Naive thymus-derived CD8-positive, alpha-beta T cell (primary cell): ENCODE measurements around the gene CARD16. TPM values are rescaled to one million over a fixed set of nuclear protein-coding genes. Genes with fewer than 3 reads are reported as not detected.
"Not testable (repeated sequence)": the region's sequence is repeated elsewhere in the genome, so short reads cannot be mapped to it uniquely, and the experiment has no call there.

Experiments used
- ATAC-seq, 2 donors: fragments of 150-1000 bp; cut with Tn5 transposase in 1 of 2; sonication (Bioruptor Pico), chemical (Tn5 transposase) in 1 of 2; 1 replicate in 1 of 2; 2 replicates in 1 of 2; pipeline ENCODE4 v1.10.0; 2021; ENCODE audit warnings: mild to moderate bottlenecking in 2 of 2, moderate library complexity in 2 of 2
- POLR2A ChIA-PET: fragments of 350-600 bp; sonication (Branson Sonifier 250); formaldehyde crosslinking; loops from one replicate; lab custom pipeline; 2021; ENCODE audit warnings: antibody characterized with exemption; lab: Charles Lee
- DNase-seq, 10 donors: peaks; one replicate each; pipeline versions ENCODE4 v3.0.0 to v3.0.0-alpha.2; 2020 to 2022
- H3K27ac Mint-ChIP-seq, 10 donors: one replicate each; pipeline ENCODE4 v1.8.0; 2020 to 2022; ENCODE audit warnings: mild to moderate bottlenecking in 10 of 10, mixed read lengths in 10 of 10, moderate library complexity in 4 of 10, inconsistent platforms in 1 of 10
- H3K27me3 Mint-ChIP-seq, 5 donors: one replicate each; pipeline ENCODE4 v1.8.0; 2021 to 2022; ENCODE audit warnings: mixed read lengths in 5 of 5
- H3K36me3 Mint-ChIP-seq, 3 donors: one replicate each; pipeline ENCODE4 v1.8.0; 2020 to 2022; ENCODE audit warnings: mixed read lengths in 3 of 3, mild to moderate bottlenecking in 2 of 3, inconsistent platforms in 1 of 3
- H3K4me1 Mint-ChIP-seq, 4 donors: one replicate each; pipeline ENCODE4 v1.8.0; 2021 to 2022; ENCODE audit warnings: mixed read lengths in 4 of 4
- H3K4me3 Mint-ChIP-seq, 10 donors: one replicate each; pipeline ENCODE4 v1.8.0; 2020 to 2022; ENCODE audit warnings: mild to moderate bottlenecking in 10 of 10, mixed read lengths in 10 of 10, moderate library complexity in 6 of 10, inconsistent platforms in 1 of 10
- H3K9me3 Mint-ChIP-seq, 9 donors: one replicate each; pipeline ENCODE4 v1.8.0; 2020 to 2022; ENCODE audit warnings: mixed read lengths in 9 of 9, mild to moderate bottlenecking in 3 of 9, inconsistent platforms in 1 of 9, moderate library complexity in 1 of 9
- polyA plus RNA-seq, 3 donors: library from polyadenylated mRNA; unstranded; fragments of 300-500 nt; fragmentation: Illumina TruSeq; gene quantifications; one replicate each; pipeline ENCODE4 v1.2.3, GENCODE V29; 2021
- total RNA-seq, 8 experiments: library from RNA in 2 of 8; stranded (reverse) in 2 of 8; gene quantifications; one replicate each; pipeline ENCODE4 v1.2.3 and lab custom pipeline; 2021 to 2026

The CARD16 gene
- total and polyA plus RNA-seq, 5 experiments from 2014 or later = 41.5 to 173 (median 149) TPM

DNA sequence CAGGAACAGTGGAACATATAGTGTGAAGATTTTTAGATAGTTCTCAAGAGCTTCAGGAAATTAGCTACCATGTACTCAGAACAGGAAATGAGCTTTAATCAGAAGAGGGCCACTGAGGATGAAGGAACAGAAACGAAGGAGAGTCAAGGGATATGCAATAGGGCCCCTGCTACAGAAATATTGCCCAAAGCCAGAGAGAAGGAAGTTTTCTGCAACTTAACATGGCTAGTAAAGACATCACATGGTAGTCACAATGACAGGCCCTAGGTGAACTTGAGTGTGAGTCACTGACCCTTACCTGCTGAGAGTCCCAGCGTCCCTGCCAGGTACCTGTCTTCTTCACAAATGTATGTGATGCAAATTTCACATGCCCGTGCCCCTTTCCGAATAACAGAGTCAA is 25.2 kb upstream of the CARD16 start:
- H3K4me3 Mint-ChIP-seq = peak overlapping the region in 3 of 10 donors; percentile 4 to 58 (median 15)
- H3K27ac Mint-ChIP-seq = peak overlapping the region in 2 of 10 donors; percentile 2 to 57
- ATAC-seq = no peak
- POLR2A ChIA-PET = no interaction called here
- H3K4me1 Mint-ChIP-seq = peaks cover 3 to 17% (median 14%) of the 10 kb centered on the region in 4 donors
- DNase-seq = peak in 1 of 10 donors; percentile 4
- H3K36me3 Mint-ChIP-seq = no peaks in the 10 kb centered on the region
- no peaks in the 10 kb centered on the region for H3K27me3 Mint-ChIP-seq
- no peaks in the 10 kb centered on the region for H3K9me3 Mint-ChIP-seq

DNA sequence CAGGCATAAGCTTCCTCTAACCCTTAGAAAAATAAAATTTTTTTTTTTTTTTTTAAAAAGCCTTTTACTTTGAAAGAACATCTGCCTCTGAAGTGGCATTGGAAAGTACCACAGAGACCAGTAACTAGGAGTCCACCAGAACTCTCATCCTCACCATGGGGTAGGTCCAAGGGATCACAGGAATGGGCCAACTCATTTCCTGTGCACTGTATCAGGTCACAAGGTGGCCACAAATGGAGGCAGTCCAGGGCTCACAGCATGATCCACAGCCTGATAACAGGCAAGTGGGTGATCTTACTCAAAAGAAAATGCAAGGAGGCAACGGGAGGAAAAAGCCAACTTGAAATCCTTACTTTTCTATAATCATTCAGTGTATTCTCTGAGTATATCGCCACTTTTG is 24.6 kb upstream of the CARD16 start:
- H3K4me1 Mint-ChIP-seq = peaks cover 3 to 17% (median 14%) of the 10 kb centered on the region in 4 donors

DNA sequence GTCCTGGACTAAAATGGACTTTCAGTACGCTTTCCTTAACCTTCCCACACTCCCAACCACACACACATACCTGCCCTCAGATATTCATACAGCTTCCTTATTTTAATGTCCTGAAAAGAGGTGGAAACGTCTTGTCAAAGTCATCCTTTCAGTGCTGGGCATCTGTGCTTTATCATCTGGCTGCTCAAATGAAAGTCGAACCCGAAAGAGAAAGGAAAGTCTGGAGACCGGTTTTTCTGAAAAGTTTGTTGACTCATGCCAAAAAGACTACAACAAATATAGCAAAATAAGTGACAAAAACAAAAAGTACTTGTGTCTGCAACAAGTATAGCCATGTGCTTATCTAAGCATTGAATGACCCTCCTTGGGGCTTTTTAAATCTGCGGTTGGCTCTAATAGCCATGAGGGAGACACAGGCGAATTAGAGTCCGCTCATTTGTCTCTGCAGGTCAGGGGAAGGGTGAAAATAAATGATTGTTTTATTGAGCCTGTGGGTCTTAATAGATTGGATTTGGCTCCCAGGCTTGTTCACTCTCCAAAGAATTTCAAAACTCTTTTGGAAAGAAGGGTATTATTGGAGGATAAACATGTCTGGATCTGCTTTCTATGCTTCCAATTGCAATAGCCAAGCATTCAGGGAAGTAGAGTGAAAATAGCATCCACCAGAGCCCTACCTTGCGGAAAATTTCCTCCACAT is 18.3 kb upstream of the CARD16 start:
- H3K27ac Mint-ChIP-seq, H3K4me1 Mint-ChIP-seq, H3K4me3 Mint-ChIP-seq, POLR2A ChIA-PET, H3K36me3 Mint-ChIP-seq, ATAC-seq, H3K9me3 Mint-ChIP-seq, DNase-seq: not testable (repeated sequence)
- H3K27me3 Mint-ChIP-seq = peaks cover 0 to 15% (median 0%) of the 10 kb centered on the region in 5 donors

More for the DNA sequence above, 24.6 kb upstream of the CARD16 start:
- H3K36me3 Mint-ChIP-seq, H3K4me3 Mint-ChIP-seq, DNase-seq, H3K9me3 Mint-ChIP-seq, ATAC-seq, H3K27me3 Mint-ChIP-seq: not testable (repeated sequence)
- POLR2A ChIA-PET = interaction anchor here (0.7 kb wide), 1 partner anchor 38 kb away, joined by 3 read pairs; no protein-coding TSS in a partner anchor
- peak overlapping the region in 1 of 10 donors; percentile 57 for H3K27ac Mint-ChIP-seq

DNA sequence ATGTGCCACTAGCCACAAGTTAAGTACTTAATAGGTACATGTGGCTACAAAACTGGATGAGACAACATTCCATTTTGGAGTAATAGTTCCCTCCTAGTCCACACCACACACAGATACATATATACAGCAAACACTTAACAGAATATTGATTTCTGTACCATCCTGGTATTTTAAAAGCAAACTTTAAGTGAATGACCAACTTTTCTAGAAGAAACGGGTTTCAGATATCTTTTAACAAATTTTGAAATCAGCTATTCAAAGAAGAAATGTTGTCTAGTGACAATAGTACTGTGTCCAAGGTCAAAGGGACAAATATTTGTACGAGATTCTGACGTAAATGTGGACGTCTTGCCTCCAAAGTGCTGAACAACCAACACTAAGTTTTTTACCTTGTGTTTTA is 12.3 kb upstream of the CARD16 start:
- Mint-ChIP-seq H3K36me3 (no peaks in the 10 kb centered on the region), H3K27ac (no peak overlapping the region), H3K4me1 (peaks cover 0 to 2% (median 0%) of the 10 kb centered on the region in 4 donors), H3K27me3 (peaks cover 0 to 15% (median 2%) of the 10 kb centered on the region in 5 donors), H3K4me3 (no peak overlapping the region), H3K9me3 (no peaks in the 10 kb centered on the region)
- DNase-seq = no peak
- no peak for ATAC-seq
- POLR2A ChIA-PET = interaction anchor here (0.6 kb wide), 1 partner anchor 44 kb away, joined by 3 read pairs; no protein-coding TSS in a partner anchor

DNA sequence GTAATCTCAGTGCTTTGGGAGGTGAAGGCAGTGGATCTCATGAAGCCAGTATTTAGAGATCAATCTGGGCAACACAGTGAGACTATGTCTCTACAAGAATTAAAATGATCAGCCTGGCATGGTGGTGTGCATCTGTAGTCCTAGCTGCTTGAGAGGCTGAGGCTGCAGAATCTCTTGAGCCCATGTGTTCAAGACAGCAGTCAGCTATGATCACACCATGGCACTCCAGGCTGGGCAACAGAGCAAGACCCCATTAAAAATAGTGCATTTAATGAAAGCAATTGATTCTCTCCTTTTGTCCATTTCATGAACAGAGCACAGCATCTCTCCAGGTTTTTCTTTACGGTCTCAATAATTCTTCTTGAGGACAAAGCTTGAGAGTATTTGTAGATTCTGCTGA is 11.3 kb upstream of the CARD16 start:
- ATAC-seq (no peak), DNase-seq (no peak)
- no peak overlapping the region for H3K4me3 Mint-ChIP-seq
- H3K4me1 Mint-ChIP-seq = peaks cover 0 to 2% (median 0%) of the 10 kb centered on the region in 4 donors
- POLR2A ChIA-PET = no interaction called here
- H3K36me3 Mint-ChIP-seq = no peaks in the 10 kb centered on the region
- peaks cover 0 to 15% (median 2%) of the 10 kb centered on the region in 5 donors for H3K27me3 Mint-ChIP-seq
- H3K27ac Mint-ChIP-seq = no peak overlapping the region
- H3K9me3 Mint-ChIP-seq = no peaks in the 10 kb centered on the region

DNA sequence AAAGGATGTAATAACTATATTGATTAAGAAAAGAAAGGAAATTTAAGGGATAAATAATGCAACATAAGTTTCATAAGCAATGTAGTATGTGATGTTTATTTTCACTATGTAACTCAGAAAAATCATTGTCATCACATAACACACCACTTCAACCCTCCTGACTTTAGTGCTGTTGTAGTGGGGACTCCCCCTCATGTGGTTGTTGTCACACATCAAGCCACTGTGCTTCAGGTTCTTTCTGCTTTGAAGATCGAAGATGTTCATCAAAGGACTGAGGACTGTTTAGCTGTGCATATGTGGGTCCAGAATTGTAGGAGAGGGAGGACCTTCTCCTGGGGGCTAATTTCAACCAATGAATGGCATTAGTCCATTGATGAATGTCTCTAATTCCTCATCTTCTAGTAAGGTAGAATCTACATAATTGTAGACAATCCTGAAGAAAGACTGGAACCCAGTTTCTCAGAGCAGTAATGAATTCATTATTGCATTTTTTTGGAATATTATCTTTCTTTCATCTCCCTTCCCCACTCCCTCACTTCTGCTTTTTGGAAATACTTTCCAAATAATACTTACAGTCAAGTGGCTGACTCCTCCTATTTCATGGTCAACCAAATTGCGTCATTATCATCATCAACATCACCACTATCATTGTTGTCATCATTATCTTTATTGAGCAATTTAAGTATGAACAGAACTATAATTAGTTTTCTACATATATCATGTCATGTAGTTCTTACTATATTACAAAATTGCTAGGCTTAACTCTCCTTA is 9.8 kb upstream of the CARD16 start:
- Mint-ChIP-seq H3K27me3 (peaks cover 0 to 4% (median under 1%) of the 10 kb centered on the region in 5 donors), H3K4me3 (no peak overlapping the region)
- DNase-seq = peak in 1 of 10 donors; percentile 21

DNA sequence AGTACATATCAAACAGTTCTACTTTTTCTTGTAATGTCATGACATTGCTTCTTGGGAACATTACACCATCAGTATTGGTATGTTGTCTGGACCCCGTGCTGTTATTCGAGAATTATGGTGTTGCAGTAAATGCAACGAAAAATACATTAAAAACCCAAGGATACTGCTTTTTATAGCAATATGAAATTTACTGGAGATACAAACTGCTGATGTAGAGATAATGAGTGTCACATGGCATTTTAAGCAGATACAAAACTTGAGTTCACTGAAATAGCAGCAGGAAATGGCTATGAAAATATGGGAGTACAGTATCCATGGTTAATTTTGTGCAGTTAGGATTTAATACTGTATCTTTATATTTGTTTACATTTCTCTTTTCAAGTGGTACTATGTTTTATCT is 7.4 kb upstream of the CARD16 start:
- H3K4me3 Mint-ChIP-seq = no peak overlapping the region
- ATAC-seq (no peak), DNase-seq (no peak)
- no peaks in the 10 kb centered on the region for H3K36me3 Mint-ChIP-seq
- no peak overlapping the region for H3K27ac Mint-ChIP-seq
- POLR2A ChIA-PET = no interaction called here
- H3K9me3 Mint-ChIP-seq = no peaks in the 10 kb centered on the region
- H3K4me1 Mint-ChIP-seq = peaks cover 0 to 2% (median 0%) of the 10 kb centered on the region in 4 donors
- H3K27me3 Mint-ChIP-seq = peaks cover 0 to 4% (median 0%) of the 10 kb centered on the region in 5 donors

More for the DNA sequence above, 9.8 kb upstream of the CARD16 start:
- Mint-ChIP-seq H3K9me3 (no peaks in the 10 kb centered on the region), H3K4me1 (peaks cover 0 to 2% (median 0%) of the 10 kb centered on the region in 4 donors), H3K36me3 (no peaks in the 10 kb centered on the region), H3K27ac (no peak overlapping the region)
- ATAC-seq = peak in 1 of 2 donors; percentile 75
- POLR2A ChIA-PET = no interaction called here

DNA sequence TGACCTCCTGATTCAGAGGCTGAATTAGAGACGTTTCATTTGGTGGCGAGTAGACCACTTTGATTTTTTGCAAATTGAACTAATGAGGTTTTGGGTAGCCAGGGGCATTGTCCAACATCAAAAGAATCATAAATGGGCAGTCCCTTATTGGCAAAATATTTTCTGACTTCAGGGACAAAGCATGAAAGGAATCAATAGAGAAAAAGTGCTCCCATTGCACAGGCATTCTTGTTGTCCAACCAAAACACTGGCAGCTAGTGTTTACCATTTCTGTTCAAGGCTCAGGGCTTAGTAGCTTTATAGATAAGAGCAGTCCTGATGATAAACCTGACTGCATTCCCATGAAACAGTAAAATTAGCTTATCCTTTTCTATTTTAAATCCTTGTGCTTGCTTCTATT is 6.4 kb upstream of the CARD16 start:
- ATAC-seq (no peak), DNase-seq (no peak)
- Mint-ChIP-seq H3K4me1 (peaks cover 0 to 5% (median under 1%) of the 10 kb centered on the region in 4 donors), H3K9me3 (no peaks in the 10 kb centered on the region), H3K4me3 (no peak overlapping the region), H3K27ac (no peak overlapping the region), H3K36me3 (no peaks in the 10 kb centered on the region), H3K27me3 (peaks cover 0 to 4% (median 0%) of the 10 kb centered on the region in 5 donors)
- POLR2A ChIA-PET = no interaction called here

DNA sequence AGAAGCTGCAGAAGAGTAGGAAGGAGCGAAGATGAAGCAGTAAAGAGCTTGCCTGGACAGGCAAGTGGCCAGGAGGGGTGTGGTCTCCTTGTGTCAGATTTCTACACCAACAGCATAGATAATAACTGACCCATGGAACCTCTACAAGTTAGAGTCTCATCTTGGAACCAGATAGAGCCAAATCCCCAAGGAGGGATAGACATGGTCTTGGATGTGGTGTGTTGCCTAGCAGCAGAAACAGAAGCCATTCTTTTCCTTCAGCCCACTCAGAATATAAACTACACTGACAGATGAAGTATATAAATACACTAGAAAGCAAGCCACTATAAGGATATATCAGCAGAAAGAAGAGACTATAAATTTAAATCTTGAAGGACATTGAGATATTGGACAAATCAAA is 4.3 kb upstream of the CARD16 start:
- DNase-seq = no peak
- H3K27ac Mint-ChIP-seq = no peak overlapping the region
- no peaks in the 10 kb centered on the region for H3K9me3 Mint-ChIP-seq

DNA sequence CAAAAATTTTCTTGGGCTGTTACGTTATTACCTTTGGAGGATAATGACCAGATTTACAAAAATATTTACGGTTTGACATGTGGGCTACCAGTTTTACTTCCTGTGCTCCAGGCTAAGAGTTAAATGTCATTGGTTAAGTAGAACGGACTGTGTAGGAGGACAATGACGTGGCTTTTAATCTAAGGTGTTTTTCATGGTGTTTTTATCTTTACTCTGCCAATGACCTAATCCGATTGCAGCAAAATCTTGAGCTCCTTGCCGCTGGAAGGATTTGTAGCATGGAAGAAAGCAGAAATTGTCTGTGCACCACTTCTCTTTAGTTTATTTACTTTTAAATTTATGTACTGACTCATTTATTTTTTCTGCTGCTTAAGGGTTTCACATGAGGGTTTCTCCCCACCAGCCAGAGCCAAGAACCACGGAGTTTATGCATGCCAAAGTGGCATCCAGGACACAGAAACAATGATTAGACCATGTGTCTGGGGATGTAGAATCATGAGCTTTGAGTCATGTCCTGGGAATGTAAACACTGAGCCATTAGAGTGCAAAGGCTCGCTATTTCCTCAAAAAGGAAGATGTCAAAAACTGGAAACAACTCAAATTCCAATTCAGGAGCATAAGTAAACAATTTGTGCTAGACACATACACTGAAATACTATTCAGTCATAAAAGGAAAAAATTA is 1.9 kb upstream of the CARD16 start:
- peak overlapping the region in 1 of 10 donors; percentile 31 for H3K4me3 Mint-ChIP-seq
- POLR2A ChIA-PET = no interaction called here
- ATAC-seq (no peak), DNase-seq (no peak)
- H3K27ac Mint-ChIP-seq = peak overlapping the region in 3 of 10 donors; percentile 9 to 52 (median 9)
- peaks cover 0 to 4% (median 0%) of the 10 kb centered on the region in 3 donors for H3K36me3 Mint-ChIP-seq
- H3K4me1 Mint-ChIP-seq = peaks cover 13 to 38% (median 36%) of the 10 kb centered on the region in 4 donors
- no peaks in the 10 kb centered on the region for H3K9me3 Mint-ChIP-seq
- peaks cover 0 to 2% (median 0%) of the 10 kb centered on the region in 5 donors for H3K27me3 Mint-ChIP-seq

More for the DNA sequence above, 4.3 kb upstream of the CARD16 start:
- no peak for ATAC-seq
- Mint-ChIP-seq H3K36me3 (no peaks in the 10 kb centered on the region), H3K4me3 (no peak overlapping the region), H3K4me1 (peaks cover 4 to 18% (median 16%) of the 10 kb centered on the region in 4 donors), H3K27me3 (peaks cover 0 to 2% (median 0%) of the 10 kb centered on the region in 5 donors)
- POLR2A ChIA-PET = interaction anchor here (0.7 kb wide), 1 partner anchor 14 kb away, joined by 3 read pairs; no protein-coding TSS in a partner anchor

DNA sequence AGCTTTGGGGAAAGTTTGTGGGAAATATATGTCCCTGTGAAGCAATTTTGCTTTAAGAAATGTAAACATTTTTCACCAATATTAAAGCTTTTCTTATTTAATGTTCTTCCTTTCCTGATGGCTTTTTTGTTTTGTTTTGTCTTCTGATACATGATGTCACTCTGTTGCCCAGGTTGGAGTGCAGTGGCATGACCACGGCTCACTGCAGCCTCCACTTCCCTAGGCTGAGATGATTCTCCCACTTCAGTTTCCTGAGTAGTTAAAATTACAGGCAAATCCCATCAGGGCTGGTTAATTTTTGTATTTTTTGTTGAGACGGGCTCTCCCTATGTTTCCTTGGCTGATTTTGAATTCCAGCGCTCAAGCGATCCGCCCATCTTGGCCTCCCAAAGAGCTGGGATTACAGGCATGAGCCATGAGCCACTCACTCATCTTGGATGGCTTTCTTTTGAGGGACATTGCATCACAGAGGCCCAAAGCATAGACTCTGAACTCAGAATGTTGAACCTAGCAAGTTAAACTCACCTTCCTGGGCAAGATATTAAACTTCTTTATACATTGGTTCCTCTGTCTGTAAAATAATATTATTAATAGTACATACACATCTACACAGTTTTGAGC is 651 bp upstream of the CARD16 start:
- POLR2A ChIA-PET = interaction anchor here (0.8 kb wide), 1 partner anchor 10 kb away, joined by 4 read pairs; no protein-coding TSS in a partner anchor
- peaks cover 0 to 2% (median 0%) of the 10 kb centered on the region in 5 donors for H3K27me3 Mint-ChIP-seq
- DNase-seq = no peak
- H3K9me3 Mint-ChIP-seq = no peaks in the 10 kb centered on the region
- peaks cover 18 to 50% (median 46%) of the 10 kb centered on the region in 4 donors for H3K4me1 Mint-ChIP-seq
- H3K27ac Mint-ChIP-seq = peak overlapping the region; percentile 86 to 100 (median 98)
- H3K4me3 Mint-ChIP-seq = peak overlapping the region; percentile 89 to 100 (median 98)
- H3K36me3 Mint-ChIP-seq = peaks cover 10 to 15% (median 11%) of the 10 kb centered on the region in 3 donors
- ATAC-seq = no peak

DNA sequence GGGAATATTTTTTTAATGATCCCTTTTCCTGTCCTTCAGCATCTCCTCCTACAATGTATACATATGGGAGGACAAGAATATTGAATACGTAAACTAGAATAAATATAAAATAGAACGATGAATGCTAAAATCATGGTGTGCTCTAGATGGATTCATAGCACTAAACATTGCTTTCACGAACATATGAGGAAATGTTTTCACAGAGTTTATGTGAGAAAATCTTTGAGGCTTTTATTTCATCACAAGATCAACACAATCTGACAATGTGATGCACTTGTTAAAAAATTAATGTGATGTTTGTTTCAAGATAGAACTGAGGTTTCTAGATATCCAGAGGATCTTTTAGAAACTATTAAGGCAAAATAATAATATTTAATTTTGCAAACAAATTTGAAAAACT is 3.0 kb downstream of the CARD16 start:
- Mint-ChIP-seq H3K9me3 (peaks cover 0 to 2% (median 0%) of the 10 kb centered on the region in 9 donors), H3K27me3 (no peaks in the 10 kb centered on the region), H3K36me3 (peaks cover 36 to 44% (median 41%) of the 10 kb centered on the region in 3 donors), H3K4me1 (peaks cover 20 to 53% (median 49%) of the 10 kb centered on the region in 4 donors), H3K27ac (no peak overlapping the region), H3K4me3 (peak overlapping the region in 7 of 10 donors; percentile 5 to 99 (median 56))
- no peak for ATAC-seq
- no peak for DNase-seq
- POLR2A ChIA-PET = no interaction called here
